Measurements from ENCODE around the gene VPS13A.

Gene VPS13A

DNA sequence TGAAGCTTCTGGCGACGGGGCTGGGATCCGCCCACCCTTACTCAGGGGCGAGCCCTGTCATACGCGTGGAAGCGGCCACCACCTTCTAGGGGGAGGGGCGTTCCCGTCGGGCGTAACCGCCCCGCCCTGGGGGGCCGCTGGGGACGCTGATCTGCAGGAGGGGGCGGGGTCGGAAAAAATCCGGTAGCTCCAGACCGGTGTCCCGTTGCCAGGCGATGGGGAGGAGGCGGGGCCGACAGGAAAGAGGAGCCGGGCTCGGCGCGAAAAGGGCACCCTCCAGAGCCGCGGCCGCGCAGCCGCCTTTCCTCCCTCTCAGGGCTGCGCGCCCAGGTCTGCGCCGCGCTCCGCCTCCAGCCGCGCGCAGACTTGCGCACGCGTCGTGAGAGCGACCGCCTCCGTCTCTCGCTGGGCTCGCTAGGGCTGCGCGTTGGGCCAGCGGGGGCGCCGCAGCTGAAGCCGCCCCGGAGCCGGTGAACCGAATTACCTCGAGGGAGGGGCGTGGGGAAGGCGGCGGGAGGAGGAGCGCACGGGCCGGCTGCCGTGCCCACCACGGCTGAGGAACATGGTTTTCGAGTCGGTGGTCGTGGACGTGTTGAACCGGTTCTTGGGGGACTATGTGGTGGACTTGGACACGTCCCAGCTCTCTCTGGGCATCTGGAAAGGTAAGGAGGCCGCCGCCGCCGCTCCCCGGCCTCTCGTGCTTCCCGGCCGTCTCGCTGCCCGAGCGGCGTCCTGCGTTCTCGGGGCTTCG lies at the start of gene VPS13A:
VPS13A (plus strand) TSS at position 392 of the 751 bp plus-strand sequence; CDS start at position 563, 171 bp downstream.
- DNase-seq = peak; percentile 87

DNA sequence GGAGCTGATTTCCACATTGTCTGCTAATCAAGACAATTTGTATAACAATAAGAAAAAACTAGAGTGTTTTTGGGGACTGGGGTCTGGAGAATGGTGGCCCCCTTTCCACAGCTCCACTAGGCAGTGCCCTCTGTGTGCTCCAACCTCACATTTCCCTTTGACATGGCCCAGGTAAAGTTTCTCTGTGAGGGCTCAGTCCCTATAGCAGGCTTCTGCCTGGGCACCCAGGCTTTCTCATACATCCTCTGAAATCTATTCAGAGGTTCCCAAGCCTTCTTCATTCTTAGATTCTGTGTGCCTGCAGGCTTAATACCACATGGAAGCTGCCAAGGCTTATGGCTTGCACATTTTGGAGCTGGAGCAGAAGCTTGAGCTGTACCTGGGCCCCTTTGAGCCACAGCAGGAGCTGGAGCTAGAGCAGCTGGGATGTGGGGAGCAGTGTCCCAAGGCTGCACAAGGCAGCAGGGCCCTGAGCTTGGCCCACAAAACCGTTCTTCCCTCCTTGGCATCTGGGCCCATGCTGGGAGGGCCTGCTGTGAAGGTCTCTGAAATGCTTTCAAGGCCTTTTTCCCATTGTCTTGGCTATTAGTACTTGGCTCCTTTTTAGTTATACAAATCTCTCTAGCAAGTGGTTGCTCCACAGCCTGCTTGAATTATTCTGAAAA lies 49.1 kb upstream of the VPS13A start:
- DNase-seq = no peak

DNA sequence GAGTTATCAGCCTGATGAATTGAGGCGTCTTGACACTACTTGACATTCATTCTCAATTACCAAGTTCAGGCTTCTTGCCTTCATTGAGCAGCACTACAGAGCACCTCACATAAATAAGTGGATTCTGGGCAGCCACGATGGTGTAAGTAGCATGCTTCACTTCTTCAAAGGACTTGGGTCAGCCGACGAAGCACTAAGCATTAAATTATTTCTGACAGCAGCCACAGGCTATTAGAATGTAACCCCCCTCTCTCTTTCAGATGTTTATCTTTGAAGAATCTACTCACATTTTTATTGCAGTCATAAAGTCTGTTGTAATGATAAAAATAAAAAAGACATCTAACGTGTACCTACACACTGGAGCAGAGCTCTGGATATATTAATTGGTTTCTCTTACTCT lies 45.9 kb upstream of the VPS13A start:
- no peak for DNase-seq

DNA sequence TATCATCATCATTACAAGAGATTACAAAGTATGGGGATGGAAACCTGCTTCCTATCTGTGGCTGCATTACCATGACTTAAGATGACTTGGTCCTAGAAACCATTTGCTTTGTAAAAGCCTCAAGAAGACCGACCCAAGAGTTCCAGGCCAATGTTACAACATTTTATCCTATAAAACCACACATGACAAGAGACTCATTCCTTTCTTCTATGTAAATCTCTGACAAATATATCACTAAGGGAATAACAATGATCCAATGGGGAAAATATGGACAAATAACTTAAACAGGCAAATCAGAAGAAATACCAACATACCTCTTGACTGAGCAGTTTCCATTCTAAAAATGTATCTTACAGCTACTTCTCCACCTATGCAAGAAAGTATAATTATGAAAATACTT lies 44.3 kb upstream of the VPS13A start:
- no peak for DNase-seq

DNA sequence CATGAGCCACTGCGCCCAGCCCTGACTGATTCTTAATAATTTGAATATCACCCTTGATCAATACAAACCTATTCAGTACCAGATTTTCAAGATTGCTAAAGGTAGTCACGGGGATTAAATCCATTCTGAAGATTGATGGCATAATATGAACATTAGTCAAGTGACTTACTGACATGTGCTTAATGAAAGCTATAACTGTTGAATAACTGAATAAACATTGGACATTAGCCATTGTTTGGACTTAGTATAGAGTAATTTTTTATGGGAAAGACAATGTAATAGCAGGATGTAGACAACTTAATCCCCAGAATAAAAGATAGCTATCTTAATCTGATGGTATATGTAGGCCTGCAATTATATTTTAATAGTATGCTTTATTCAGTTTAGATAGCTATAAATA lies 35.0 kb upstream of the VPS13A start:
- no peak for DNase-seq

DNA sequence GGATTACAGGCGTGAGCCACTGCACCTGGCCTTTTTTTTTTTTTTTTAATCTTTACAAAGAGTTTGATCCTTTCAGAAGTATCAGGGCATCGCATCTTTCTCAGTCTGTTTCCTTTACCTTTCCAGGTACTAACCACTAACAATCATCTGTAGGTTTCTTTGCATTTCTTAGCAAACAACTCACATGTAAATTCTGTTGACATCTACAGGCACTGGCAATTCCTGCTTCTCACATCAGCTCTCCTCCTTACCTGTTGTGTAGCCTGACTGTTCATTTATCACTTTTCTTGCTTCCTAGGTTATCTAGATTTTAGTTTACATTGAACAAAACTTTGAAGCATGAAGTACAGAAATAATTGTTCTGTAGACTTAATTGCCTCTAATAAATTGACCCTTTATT lies 27.5 kb upstream of the VPS13A start:
- DNase-seq = no peak

DNA sequence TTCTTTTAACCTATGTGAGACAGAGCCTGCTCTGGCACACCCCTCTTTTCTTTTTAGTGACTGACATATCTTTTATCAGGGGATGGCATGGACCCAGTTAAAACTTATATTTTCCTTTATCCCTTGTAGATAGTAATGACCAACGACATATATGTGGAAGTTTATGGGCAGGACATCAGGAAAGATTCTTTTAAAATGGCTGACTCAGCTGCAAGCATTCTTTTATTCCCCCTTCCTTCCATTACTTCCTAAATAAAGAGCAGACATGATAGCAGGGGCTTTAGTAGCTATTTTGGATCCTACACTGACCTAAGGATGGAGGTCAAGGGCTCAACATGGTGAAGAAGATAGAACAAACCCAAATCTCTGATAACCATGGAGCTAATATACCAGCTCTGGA lies 25.0 kb upstream of the VPS13A start:
- DNase-seq = no peak

DNA sequence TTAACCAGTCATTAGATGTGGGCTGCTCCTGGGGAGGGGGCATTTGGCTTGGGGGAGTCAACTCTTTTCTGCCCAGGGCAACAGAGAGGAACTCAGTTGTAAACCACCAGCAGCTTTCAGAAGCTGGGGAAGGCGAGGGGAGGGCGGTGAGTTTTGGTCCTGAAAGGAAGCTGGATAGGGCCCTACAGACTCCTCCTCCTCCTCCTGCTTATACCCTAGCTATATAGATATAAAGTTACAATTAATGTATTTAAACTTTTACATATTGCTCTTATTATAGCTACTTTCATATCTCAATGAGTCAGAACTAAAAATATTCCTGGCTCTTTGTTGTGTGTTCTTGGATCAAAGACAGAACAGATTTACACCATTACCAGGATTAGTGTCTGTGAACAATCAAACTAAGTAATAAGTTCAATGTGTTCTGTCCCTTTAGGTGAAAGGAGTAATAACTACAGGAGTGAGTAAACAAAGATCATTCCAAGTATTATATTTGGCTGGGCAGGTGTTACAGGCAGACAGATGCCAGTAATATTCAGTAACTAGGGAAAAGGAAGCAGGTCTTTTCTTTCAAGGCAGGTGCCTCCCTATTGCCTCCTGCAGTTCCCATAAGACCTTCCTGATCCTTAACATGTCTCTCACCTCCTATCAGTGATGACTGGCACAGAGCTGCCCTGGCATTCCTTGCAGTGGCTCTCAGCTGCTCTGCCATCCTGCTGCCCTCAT lies 20.5 kb upstream of the VPS13A start:
- no peak for DNase-seq

DNA sequence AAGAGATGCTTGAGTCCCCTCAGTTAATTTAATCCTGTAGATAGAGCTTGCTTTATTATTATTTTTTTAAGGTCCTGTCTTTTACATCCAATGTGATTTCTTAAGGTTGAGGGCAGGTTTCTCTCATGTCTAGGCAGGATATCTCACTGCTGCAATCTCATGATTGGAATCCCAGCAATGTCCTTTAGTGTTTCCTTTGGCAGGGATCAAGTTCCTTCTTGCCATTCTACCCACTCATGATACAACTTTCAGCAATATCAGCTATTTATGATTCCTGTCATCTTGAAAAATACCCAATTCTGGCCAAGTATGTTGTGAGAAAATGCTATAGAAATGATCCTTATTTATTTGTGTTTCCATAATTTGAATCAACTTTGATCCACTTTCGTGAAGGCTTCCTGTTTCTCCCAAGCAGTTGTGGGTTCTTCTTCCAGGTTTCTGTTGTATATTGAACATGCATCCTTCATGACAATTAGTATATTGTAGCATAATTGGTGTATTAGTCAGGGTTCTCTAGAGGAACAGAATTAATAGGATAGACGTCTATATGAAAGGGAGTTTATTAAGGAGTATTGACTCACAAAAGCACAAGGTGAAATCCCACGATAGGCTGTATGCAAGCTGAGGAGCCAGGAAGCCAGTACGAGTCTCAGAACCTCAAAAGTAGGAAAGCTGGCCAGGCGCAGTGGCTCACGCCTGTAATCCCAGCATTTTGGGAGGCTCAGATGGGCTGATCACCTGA lies 18.4 kb upstream of the VPS13A start:
- no peak for DNase-seq

DNA sequence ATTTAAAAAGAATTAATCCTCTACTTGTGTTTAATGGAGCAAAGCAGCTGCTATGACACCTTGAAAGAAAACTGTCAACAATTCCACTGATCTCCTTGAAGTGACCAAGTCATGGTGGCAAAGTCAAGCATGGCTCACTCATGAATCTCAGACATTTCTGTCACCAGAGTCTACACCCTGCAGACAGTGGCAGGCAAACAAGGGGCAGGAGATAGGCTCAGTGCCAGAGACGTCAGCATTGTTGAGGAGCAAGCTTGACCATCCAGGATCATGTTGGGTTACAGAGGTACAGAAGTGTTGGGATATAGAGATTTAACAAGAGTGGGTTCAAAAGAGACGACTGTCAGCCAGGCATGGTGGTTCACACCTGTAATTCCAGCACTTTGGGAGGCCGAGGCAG lies 16.1 kb upstream of the VPS13A start:
- no peak for DNase-seq

DNA sequence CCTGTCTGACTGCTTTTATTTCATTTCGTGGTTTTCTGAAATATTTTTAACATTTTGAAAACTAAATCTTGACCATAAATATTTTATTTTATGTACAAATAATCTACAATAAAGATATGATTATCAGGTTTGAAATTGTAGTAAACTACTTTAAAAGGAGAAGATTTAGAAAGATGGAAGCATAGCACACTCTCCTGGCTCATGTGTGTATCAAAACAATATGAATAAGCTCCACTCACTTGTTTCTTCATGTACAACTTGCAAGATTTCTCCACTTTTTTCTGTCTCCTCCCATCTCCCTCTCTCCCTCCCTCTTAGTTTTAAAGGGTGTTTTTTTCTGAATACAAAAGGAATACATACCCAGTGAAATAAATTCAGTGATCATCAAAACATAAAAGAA lies 15.4 kb upstream of the VPS13A start:
- DNase-seq = no peak

DNA sequence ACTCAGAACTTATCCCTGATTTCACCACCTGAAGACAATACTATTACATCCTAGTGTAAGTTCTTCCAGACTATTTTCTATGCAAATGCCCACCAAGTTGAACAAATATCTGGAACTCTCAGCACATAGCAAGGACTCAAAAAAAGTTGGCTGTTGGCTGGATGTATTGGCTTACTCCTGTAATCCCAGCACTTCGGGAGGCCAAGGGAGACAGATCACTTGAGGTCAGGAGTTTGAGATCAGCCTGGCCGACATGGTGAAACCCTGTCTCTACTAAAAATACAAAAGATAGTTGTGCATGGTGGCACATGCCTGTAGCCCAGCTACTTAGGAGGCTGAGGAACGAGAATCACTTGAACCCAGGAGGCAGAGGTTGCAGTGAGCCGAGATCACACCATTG lies 15.0 kb upstream of the VPS13A start:
- DNase-seq = no peak

DNA sequence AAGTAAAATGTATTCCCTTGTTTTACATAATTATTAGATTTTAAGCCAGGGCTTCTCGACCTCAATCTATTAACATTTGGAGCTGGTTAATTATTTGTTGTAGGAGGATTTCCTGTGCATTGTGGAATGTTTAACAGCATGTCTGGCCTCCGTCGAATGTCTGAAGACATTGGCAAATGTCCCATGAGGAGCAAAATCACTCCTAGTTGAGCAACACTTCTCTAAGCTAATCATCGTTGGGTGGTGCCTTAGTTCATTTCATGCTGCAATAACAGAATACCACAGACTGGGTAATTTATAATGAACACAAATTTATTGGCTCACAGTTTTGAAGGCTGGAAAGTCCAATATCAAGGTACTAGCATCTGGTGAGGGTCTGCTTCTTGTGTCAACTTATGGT lies 13.4 kb upstream of the VPS13A start:
- peak; percentile 63 for DNase-seq

DNA sequence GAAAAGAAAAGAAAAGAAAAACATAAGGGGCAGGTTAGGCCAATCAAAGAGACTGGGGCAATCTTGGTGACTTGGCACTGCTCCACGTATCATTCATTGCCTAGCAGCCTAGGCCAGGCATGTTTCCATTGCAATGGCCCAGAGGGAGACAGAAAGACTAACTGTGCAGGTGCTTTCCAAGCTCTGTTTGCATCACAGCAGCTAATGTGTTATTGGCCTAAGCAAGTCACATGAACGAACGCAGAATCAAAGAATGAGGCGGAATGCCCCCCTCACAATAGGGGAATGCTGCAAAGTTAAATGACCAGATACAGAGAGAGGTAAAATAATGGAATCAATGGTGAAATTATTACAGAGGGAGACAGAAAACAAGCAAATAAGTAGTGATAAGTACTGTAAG lies 11.1 kb upstream of the VPS13A start:
- DNase-seq = no peak

DNA sequence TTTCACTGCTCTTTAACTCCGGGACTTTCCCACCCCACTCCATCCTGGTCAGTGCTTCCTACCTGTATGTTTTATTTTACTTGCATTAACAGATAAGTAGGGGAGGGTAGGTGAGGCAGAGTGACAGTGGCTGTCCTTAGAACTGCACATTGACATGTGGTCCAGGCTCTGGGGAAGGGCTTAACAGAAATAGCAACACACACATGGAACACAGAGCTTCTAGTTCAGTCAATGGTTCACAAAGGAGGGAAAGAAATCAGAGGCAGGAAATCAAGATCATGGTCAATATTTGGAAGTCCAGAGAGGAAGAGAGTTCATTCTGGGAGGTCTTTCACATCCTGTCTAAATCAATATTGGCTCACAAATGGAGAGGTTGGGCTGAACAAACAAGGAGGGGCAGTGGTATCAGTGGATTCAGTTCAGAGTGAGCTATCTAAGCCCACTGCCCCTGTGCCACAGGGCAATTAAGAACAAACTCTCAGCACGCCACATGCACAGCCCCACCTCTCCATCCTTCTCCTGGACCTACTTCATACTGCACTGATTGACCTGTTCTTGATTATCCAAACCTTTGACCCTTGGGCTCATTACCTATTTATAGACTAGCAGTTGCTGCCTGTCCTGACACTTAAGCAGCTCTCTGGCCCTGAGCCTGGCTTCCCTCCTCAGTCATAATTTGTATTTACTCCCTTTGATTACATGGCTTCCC lies 6.2 kb upstream of the VPS13A start:
- DNase-seq = no peak

DNA sequence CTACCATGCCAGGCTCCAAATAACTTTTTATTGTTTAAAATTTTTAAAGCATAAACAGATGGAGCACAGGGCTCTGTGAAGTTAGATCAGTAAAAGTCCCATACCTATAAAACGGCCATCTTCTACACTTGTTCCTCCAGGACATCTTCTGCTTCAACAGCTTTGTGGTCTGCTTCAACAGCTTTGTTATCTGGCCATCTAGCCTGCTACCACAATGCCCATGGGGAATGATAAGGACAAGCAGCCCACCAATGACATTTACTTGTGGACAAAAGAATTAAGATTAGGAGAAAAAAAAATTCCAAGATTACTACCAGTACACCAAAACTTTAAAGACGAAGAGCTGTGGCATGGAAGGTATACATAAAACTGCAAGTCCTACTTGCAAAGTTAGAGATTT lies 2.2 kb upstream of the VPS13A start:
- DNase-seq = no peak

DNA sequence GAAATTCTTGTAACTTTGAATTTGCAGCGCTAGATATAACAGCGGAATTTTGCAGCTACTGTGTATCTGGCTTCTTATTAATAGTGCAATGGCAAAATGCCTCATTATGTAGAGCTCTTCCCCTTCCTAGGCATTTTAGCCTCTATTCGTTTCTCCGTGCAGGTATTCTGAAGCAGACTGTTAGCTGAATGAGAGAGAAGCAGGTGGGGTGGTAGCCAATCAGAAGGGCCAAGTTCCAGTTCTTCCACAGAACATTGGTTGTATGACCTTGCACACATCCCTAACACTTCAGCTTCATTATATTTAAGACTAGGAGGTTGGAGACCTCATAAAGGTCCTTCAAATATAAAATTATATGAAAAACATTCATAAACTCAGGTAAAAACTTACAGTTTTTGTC lies 1.2 kb upstream of the VPS13A start:
- no peak for DNase-seq

DNA sequence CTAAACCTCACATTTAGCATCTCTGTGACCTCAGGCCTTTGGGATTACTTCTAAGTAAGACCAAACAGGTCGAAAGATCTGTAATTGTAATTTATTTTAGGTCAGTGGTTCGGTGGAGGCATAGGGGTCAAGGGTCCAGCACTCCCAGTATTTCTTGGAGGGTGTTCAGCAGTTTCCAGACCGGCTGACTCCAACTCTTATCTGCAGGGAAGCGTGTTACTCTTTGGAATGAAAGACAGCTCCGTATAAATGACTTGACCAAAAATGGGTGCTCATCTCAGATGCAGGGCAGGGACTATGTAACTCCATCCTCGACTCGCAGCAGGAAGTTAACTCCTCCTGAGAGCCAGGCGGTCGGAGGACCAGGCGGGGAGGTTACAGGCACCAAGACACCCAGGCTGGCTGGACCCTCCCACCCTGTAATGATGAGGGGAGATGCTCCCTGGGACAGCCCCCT lies 620 bp upstream of the VPS13A start:
- DNase-seq = no peak

DNA sequence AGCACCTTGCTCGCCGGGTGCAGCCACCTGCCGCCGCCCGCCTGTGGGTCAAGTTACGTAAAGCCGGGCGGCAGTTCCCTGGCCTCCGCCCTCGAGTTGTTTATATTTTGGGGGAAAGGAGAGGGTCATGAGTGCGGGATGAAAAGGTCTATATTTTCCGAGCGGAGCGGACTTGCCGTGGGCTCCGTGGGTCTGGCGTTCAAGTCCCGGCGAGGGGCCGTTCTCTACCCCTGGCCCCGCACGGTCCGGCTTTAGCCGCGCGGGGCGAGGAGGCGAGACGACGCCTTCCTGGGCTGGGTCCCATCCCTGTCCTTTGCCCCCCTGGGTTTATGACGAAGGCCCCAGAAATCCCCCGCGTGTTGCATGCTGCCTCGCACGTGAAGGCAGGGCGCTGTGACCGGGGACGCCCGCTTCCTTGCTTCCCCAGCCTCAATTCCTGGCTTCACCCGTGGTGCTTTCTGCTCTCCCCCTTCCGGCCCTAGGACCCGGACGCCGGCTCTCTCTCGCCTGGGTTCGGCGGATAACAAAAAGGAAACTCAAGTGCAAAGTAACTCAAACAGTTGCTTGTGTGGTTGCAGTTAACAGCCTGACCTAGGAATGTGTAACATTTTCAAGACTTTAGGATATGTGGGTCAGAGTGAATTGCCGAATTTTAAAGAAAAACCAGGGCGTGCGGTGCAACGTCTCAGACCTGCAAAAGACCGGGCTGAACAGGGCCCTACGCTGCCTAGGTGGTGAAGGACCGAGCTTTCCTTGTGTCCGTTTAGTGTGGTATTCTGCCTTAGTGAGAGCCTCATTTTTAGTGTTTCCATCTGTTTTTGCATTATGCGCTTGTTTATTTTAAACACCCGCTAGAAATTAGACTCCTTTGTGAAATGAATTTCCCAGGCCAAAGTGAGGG lies 810 bp downstream of the VPS13A start:
- DNase-seq = peak; percentile 23

DNA sequence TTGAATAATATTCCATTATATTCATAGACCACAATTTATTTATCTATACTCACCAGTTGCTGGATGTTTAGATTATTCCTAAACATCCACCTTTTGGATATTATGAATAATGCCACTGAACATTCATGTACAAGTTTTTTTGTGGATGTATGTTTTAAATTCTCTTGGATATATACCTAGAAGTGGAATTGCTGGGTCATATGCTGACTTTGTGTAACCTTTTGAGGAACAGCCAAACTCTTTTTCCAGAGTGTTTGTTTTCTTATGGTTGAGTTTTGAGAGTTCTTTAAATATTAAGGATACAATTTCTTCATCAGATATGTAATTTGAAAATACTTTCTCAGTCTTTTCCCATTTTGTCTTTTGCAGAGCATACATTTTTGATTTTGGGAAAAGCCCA lies 2.7 kb downstream of the VPS13A start:
- DNase-seq = no peak

DNA sequence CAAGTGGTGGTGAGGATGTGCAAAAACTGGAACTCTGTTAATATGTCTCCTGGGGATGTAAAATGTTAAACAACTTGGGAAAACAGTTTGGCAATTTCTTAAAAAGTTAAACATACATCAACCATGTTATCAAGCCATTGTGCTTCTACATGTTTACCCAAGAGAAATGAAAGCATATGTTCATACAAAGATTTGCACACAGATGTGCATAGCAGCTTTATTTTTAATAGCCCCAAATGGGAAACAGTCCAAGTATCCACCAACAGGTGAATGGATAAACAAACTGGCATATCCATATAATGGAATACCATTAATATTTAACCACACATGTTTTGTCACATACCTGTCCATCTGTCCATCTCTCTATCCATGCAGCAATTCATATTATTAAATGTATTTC lies 6.2 kb downstream of the VPS13A start:
- DNase-seq = no peak

DNA sequence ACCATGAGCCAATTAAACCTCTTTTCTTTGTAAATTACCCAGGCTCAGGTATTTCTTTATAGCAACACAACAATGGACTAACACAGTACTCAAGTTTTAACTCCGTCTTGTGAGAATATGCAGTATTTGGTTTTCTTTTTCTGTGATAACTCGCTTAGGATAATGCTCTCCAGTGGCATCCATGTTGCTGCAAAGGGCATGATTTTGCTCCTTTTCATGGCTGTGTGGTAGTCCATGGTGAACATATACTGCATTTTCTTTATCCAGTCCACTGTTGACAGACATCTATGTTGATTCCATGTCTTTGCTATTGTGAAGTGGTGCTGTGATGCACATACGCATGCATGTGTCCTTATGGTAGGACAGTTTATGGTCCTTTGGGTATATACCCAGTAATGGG lies 10.9 kb downstream of the VPS13A start:
- DNase-seq = no peak
